Sigmoid colon (tissue), 4 donors: ENCODE results near the gene MAP3K14.

Source experiments
- CTCF ChIP-seq, 4 experiments: fragments of 450-650 bp in 3 of 4; fragments of 200-600 bp in 1 of 4; IDR thresholded peaks; one replicate each; pipeline ENCODE4 v1.5.1; 2016 to 2019; ENCODE audit warnings: antibody characterized with exemption in 4 of 4, mild to moderate bottlenecking in 3 of 4, moderate library complexity in 2 of 4
- EP300 ChIP-seq, 4 donors: sonication (generic); formaldehyde crosslinking; IDR thresholded peaks; one replicate each; pipeline ENCODE4 v1.6.1; 2017; ENCODE audit warnings: antibody characterized with exemption in 4 of 4
- POLR2A ChIP-seq, 2 donors: fragments of 450-650 bp; IDR thresholded peaks; one replicate each; pipeline ENCODE4 v1.6.1; 2016; ENCODE audit warnings: antibody characterized with exemption in 2 of 2, mild to moderate bottlenecking in 2 of 2, moderate library complexity in 2 of 2
- POLR2AphosphoS5 ChIP-seq, 4 donors: sonication (generic); formaldehyde crosslinking; IDR thresholded peaks; one replicate each; pipeline ENCODE4 v1.6.1; 2017; ENCODE audit warnings: antibody characterized with exemption in 4 of 4

DNA sequence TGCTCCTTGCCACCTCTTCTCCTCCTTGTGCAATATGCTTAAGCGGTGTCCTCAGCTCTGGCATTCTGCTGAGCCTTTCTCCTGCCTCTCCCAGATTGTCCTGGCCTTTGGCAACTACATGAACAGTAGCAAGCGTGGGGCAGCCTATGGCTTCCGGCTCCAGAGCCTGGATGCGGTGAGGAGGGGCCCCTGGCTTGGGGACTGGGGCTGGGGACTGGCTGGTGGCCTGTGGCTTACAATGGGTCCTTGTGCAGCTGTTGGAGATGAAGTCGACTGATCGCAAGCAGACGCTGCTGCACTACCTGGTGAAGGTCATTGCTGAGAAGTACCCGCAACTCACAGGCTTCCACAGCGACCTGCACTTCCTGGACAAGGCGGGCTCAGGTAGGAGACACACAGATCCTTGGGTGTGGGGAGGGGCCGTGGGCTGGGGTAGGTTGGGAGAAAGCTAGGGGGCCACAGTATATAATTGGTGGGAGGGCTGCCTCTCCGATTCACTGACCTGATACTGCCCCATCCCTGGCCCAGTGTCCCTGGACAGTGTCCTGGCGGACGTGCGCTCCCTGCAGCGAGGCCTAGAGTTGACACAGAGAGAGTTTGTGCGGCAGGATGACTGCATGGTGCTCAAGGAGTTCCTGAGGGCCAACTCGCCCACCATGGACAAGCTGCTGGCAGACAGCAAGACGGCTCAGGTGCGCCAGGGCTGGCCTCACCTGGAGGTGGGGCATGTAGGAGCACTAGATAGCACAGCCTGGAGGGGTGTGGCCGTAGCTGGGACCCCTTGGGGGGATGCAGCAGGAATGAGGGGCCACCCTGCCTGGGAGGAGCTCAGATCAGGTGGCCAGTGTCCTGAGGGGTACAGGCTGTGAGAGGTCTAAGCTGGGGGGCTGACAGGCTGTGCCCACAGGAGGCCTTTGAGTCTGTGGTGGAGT, 71.8 kb downstream of the MAP3K14 start:
- TF ChIP-seq CTCF (IDR thresholded peaks at IDR 0.05) (no peak), POLR2A (IDR thresholded peaks at IDR 0.05) (no peak), POLR2AphosphoS5 (IDR thresholded peaks at IDR 0.05) (no peak), EP300 (IDR thresholded peaks at IDR 0.05) (no peak)
